Caco-2 (cell line): Measurements from ENCODE around the gene INPP5D. TPM values are rescaled to one million over a fixed set of nuclear protein-coding genes. Genes with fewer than 3 reads are reported as not detected.

Experiments
- BruUV-seq: library from RNA; stranded (reverse); fragments of 400-500 nt; replicated peaks from 2 replicates; lab custom pipeline; 2021; lab: Mats Ljungman, UMichigan
- CTCF ChIA-PET: fragments of 300-600 bp; sonication (Branson Sonifier 250); formaldehyde crosslinking; loops from one replicate; lab custom pipeline; 2022; ENCODE audit warnings: antibody characterized with exemption; lab: Charles Lee
- POLR2A ChIA-PET: fragments of 300-600 bp; sonication (Branson Sonifier 250); formaldehyde crosslinking; loops from one replicate; lab custom pipeline; 2022; ENCODE audit warnings: antibody characterized with exemption; lab: Charles Lee
- DNase-seq, 2 experiments: peaks; one replicate each; pipeline versions ENCODE4 v3.0.0 to v3.0.0-alpha.2; 2020 to 2022
- H3K27me3 ChIP-seq: replicated peaks from 2 replicates; pipeline ENCODE4 v1.6.0; 2011; ENCODE audit warnings: low read length; ENCODE audit not compliant: control insufficient read depth, insufficient read depth
- H3K36me3 ChIP-seq: 2 replicates; pipeline ENCODE4 v1.5.1; 2011; ENCODE audit warnings: low read length; ENCODE audit not compliant: control insufficient read depth, insufficient read depth
- H3K4me1 ChIP-seq: fragments of 250-450 bp; sonication (Bioruptor Pico); 2 replicates; pipeline ENCODE4 v1.5.1; 2020; ENCODE audit warnings: mild to moderate bottlenecking
- H3K4me3 ChIP-seq: 2 replicates; pipeline ENCODE4 v1.5.1; 2011; ENCODE audit warnings: low read depth, mild to moderate bottlenecking, control low read depth, low read length
- H3K9me3 ChIP-seq: fragments of 250-450 bp; sonication (Bioruptor Pico); 2 replicates; pipeline ENCODE4 v1.5.1; 2020; ENCODE audit warnings: mild to moderate bottlenecking, moderate library complexity
- H3K27ac Mint-ChIP-seq: one replicate; pipeline ENCODE4 v1.8.0; 2022; ENCODE audit warnings: mixed read lengths; ENCODE audit not compliant: unreplicated experiment
- H3K27me3 Mint-ChIP-seq: one replicate; pipeline ENCODE4 v1.8.0; 2022; ENCODE audit warnings: mixed read lengths; ENCODE audit not compliant: insufficient read depth, unreplicated experiment
- H3K36me3 Mint-ChIP-seq: one replicate; pipeline ENCODE4 v1.8.0; 2022; ENCODE audit warnings: mild to moderate bottlenecking, mixed read lengths; ENCODE audit not compliant: insufficient read depth, unreplicated experiment
- H3K4me1 Mint-ChIP-seq: one replicate; pipeline ENCODE4 v1.8.0; 2022; ENCODE audit warnings: low read depth, mixed read lengths; ENCODE audit not compliant: unreplicated experiment
- H3K4me3 Mint-ChIP-seq: one replicate; pipeline ENCODE4 v1.8.0; 2022; ENCODE audit warnings: mild to moderate bottlenecking, moderate library complexity, mixed read lengths; ENCODE audit not compliant: unreplicated experiment
- H3K9me3 Mint-ChIP-seq: one replicate; pipeline ENCODE4 v1.8.0; 2022; ENCODE audit warnings: mixed read lengths; ENCODE audit not compliant: unreplicated experiment
- CTCF ChIP-seq, 2 experiments: fragments of 200-600 bp in 1 of 2; IDR thresholded peaks; 1 replicate in 1 of 2; 2 replicates in 1 of 2; pipeline versions ENCODE4 v1.5.1 to v1.8.0; 2011 to 2022; ENCODE audit warnings: antibody characterized with exemption in 1 of 2, control low read depth in 1 of 2, inconsistent platforms in 1 of 2, low read depth in 1 of 2, low read length in 1 of 2, mild to moderate bottlenecking in 1 of 2, moderate library complexity in 1 of 2; ENCODE audit not compliant: insufficient read depth in 1 of 2, severe bottlenecking in 1 of 2, unreplicated experiment in 1 of 2
- intact Hi-C: fragments of 100-400 bp; cut with micrococcal nuclease; formaldehyde crosslinking; loops from one replicate; pipeline ENCODE4 v1.10.0; 2022; ENCODE audit not compliant: unreplicated experiment
- total RNA-seq: library from RNA; stranded (reverse); gene quantifications from 2 replicates; pipeline ENCODE4 v1.2.3, GENCODE V29; 2022

The INPP5D gene
- total RNA-seq, 1 experiment from 2014 or later: not detected

- Mint-ChIP-seq H3K9me3 (peaks cover 6% of the 10 kb centered on the region), H3K4me3 (no peak overlapping the region), H3K27me3 (peaks cover 8% of the 10 kb centered on the region), H3K36me3 (no peaks in the 10 kb centered on the region), H3K27ac (no peak overlapping the region), H3K4me1 (no peaks in the 10 kb centered on the region)
- ChIA-PET CTCF (no interaction called here), POLR2A (no interaction called here)
- no peaks in the 10 kb centered on the region for H3K4me1 ChIP-seq
- intact Hi-C loops: no loop called here
- H3K27me3 ChIP-seq: no peaks in the 10 kb centered on the region
- no peaks in the 10 kb centered on the region for H3K9me3 ChIP-seq
- no peak for DNase-seq
- no peaks in the 10 kb centered on the region for H3K36me3 ChIP-seq
- no TSS peak for BruUV-seq
- no peak overlapping the region for H3K4me3 ChIP-seq
- TF ChIP-seq CTCF (IDR thresholded peaks at IDR 0.05; ENCODE audit: insufficient read depth in 1 of 2, low read depth in 1 of 2, low read length in 1 of 2, severe bottlenecking in 1 of 2, unreplicated experiment in 1 of 2): no peak
These were observed 83.7 kb downstream of the INPP5D start for GRCh38 chr2:233143700-233144331.

GRCh38 chr2:233145726-233146125 is 85.6 kb downstream of the INPP5D start:
- ChIA-PET POLR2A (no interaction called here), CTCF (no interaction called here)
- Mint-ChIP-seq H3K9me3 (peaks cover 6% of the 10 kb centered on the region), H3K27ac (no peak overlapping the region), H3K27me3 (peaks cover 13% of the 10 kb centered on the region), H3K36me3 (no peaks in the 10 kb centered on the region), H3K4me1 (no peaks in the 10 kb centered on the region), H3K4me3 (no peak overlapping the region)
- no peaks in the 10 kb centered on the region for H3K9me3 ChIP-seq
- H3K4me1 ChIP-seq: no peaks in the 10 kb centered on the region
- intact Hi-C loops: no loop called here
- DNase-seq: no peak
- TF ChIP-seq CTCF (IDR thresholded peaks at IDR 0.05; ENCODE audit: insufficient read depth in 1 of 2, low read depth in 1 of 2, low read length in 1 of 2, severe bottlenecking in 1 of 2, unreplicated experiment in 1 of 2): no peak
- H3K27me3 ChIP-seq: no peaks in the 10 kb centered on the region
- H3K4me3 ChIP-seq: no peak overlapping the region
- no peaks in the 10 kb centered on the region for H3K36me3 ChIP-seq
- BruUV-seq: no TSS peak

- intact Hi-C loops: no loop called here
- peaks cover 14% of the 10 kb centered on the region for H3K27me3 Mint-ChIP-seq
These were observed 86.1 kb downstream of the INPP5D start for GRCh38 chr2:233146194-233146593.

More at GRCh38 chr2:233146194-233146593, 86.1 kb downstream of the INPP5D start:
- Mint-ChIP-seq H3K4me1 (no peaks in the 10 kb centered on the region), H3K4me3 (no peak overlapping the region), H3K27ac (no peak overlapping the region), H3K36me3 (no peaks in the 10 kb centered on the region), H3K9me3 (peaks cover 6% of the 10 kb centered on the region)
- CTCF ChIA-PET: no interaction called here
- H3K4me3 ChIP-seq: no peak overlapping the region
- no peaks in the 10 kb centered on the region for H3K9me3 ChIP-seq
- H3K4me1 ChIP-seq: no peaks in the 10 kb centered on the region
- POLR2A ChIA-PET: no interaction called here
- H3K36me3 ChIP-seq: no peaks in the 10 kb centered on the region
- no TSS peak for BruUV-seq
- no peak for TF ChIP-seq CTCF (IDR thresholded peaks at IDR 0.05; ENCODE audit: insufficient read depth in 1 of 2, low read depth in 1 of 2, low read length in 1 of 2, severe bottlenecking in 1 of 2, unreplicated experiment in 1 of 2)
- no peak for DNase-seq
- no peaks in the 10 kb centered on the region for H3K27me3 ChIP-seq
